Small intestine (tissue), 7 donors: ENCODE measurements around the gene FAM174B. TPM values are rescaled to one million over a fixed set of nuclear protein-coding genes. Genes with fewer than 3 reads are reported as not detected.

Source experiments
- DNase-seq, 2 donors: peaks; one replicate each; pipeline versions ENCODE4 v3.0.0 to v3.0.0-alpha.2; 2013
- FAIRE-seq: peaks from 2 replicates; lab custom pipeline; 2012; peaks lifted over from hg19 to GRCh38; lab: Jason Lieb, UNC
- H3K27ac ChIP-seq, 3 donors: one replicate each; pipeline ENCODE4 v1.5.1; 2013; ENCODE audit warnings: low read length in 2 of 3, mild to moderate bottlenecking in 2 of 3, control low read depth in 1 of 3, inconsistent platforms in 1 of 3, low read depth in 1 of 3, moderate library complexity in 1 of 3
- H3K27me3 ChIP-seq, 3 donors: one replicate each; pipeline ENCODE4 v1.6.1; 2013; ENCODE audit warnings: low read length in 3 of 3, inconsistent platforms in 1 of 3; ENCODE audit not compliant: control insufficient read depth in 3 of 3, insufficient read depth in 3 of 3
- H3K36me3 ChIP-seq, 3 donors: one replicate each; pipeline ENCODE4 v1.6.1; 2013; ENCODE audit warnings: low read length in 3 of 3, inconsistent platforms in 1 of 3, low read depth in 1 of 3, mild to moderate bottlenecking in 1 of 3, moderate library complexity in 1 of 3; ENCODE audit not compliant: control insufficient read depth in 3 of 3, insufficient read depth in 2 of 3
- H3K4me1 ChIP-seq, 3 donors: one replicate each; pipeline ENCODE4 v1.6.1; 2013; ENCODE audit warnings: low read length in 2 of 3, inconsistent platforms in 1 of 3, low read depth in 1 of 3, mild to moderate bottlenecking in 1 of 3, moderate library complexity in 1 of 3; ENCODE audit not compliant: control insufficient read depth in 3 of 3, insufficient read depth in 2 of 3
- H3K4me3 ChIP-seq, 3 donors: one replicate each; pipeline ENCODE4 v1.5.1; 2013; ENCODE audit warnings: low read length in 3 of 3, control low read depth in 1 of 3, inconsistent platforms in 1 of 3, low read depth in 1 of 3, mild to moderate bottlenecking in 1 of 3, moderate library complexity in 1 of 3
- H3K9me3 ChIP-seq, 2 donors: one replicate each; pipeline ENCODE4 v1.6.1; 2013; ENCODE audit warnings: low read depth in 1 of 2, low read length in 1 of 2; ENCODE audit not compliant: control insufficient read depth in 2 of 2, insufficient read depth in 1 of 2
- WGBS, 3 donors: extraction: QIAGEN DNeasy Blood & Tissue Kit; methylation state at CpG; one replicate each; pipeline ENCODE4 v1.1.7; 2013; 5-methylcytosine and 5-hydroxymethylcytosine counted together
- polyA plus RNA-seq, 4 donors: library from polyadenylated mRNA; stranded (reverse) in 3 of 4; unstranded in 1 of 4; fragments of 200-250 nt in 3 of 4; fragments of 120-200 nt in 1 of 4; gene quantifications; one replicate each; pipeline versions ENCODE4 v1.2.1 to v1.2.3, GENCODE V29; 2013
- donor health status: healthy with polysubstance abuse.
- donor health status: control.
- donor health status: control.
- donor health status: Bipolar disorder and iron deficiency.
- donor health status: healthy.

Gene FAM174B
- polyA plus RNA-seq, 4 donors, result 1.8 to 14.6 (median 5.6) TPM

GRCh38 chr15:92569778-92570177, 85.8 kb downstream of the FAM174B start:
- no peak for DNase-seq
- no peaks in the 10 kb centered on the region for H3K9me3 ChIP-seq
- no peak overlapping the region for H3K4me3 ChIP-seq
- WGBS, 3 donors, result 43 to 54% (median 44%) methylated on average over 3 of the region's 3 CpGs
- H3K27ac ChIP-seq, result no peak overlapping the region
- H3K36me3 ChIP-seq, result no peaks in the 10 kb centered on the region
- FAIRE-seq, result no peak
- H3K4me1 ChIP-seq, result no peaks in the 10 kb centered on the region
- H3K27me3 ChIP-seq, result no peaks in the 10 kb centered on the region

Other genes with a start within 250 kb of the FAM174B start
- gene CHD2, start 244.5 kb upstream of the FAM174B start, polyA plus RNA-seq, result 10 to 100 TPM; 29.2 to 75.5 (median 32.2) TPM